Astrocyte (in vitro differentiated cells and primary cell): Measurements from ENCODE around the gene H1-8.

Experiments used
- CTCF ChIP-seq: IDR thresholded peaks from 2 replicates; pipeline ENCODE4 v1.5.1; 2011; ENCODE audit warnings: low read depth, mild to moderate bottlenecking, inconsistent platforms, low read length, moderate library complexity; ENCODE audit not compliant: insufficient read depth
- EZH2 ChIP-seq: IDR thresholded peaks from 2 replicates; pipeline ENCODE4 v1.6.1; 2012; ENCODE audit warnings: mild to moderate bottlenecking, low read length, inconsistent platforms; ENCODE audit not compliant: insufficient read depth

- TF ChIP-seq CTCF = no peak
- TF ChIP-seq EZH2 = no peak
Observed at GRCh38 chr3:129576514-129577352, 33.8 kb downstream of the H1-8 start.
